Fibroblast of skin of left biceps (primary cell): ENCODE measurements around the gene LIMD2.

Source experiments
- DNase-seq, 2 experiments: peaks; one replicate each; pipeline ENCODE4 v3.0.0-alpha.2; 2013; ENCODE audit warnings: low read depth in 2 of 2

Gene LIMD2

GRCh38 chr17:63681530-63681929 lies 18.4 kb downstream of the LIMD2 start:
- no peak for DNase-seq

GRCh38 chr17:63680700-63681099 lies 19.2 kb downstream of the LIMD2 start:
- no peak for DNase-seq

GRCh38 chr17:63679214-63679613 lies 20.7 kb downstream of the LIMD2 start:
- DNase-seq = no peak

- no peak for DNase-seq
These were observed 23.3 kb downstream of the LIMD2 start for GRCh38 chr17:63676584-63676983.

GRCh38 chr17:63675607-63676546 lies 24.0 kb downstream of the LIMD2 start:
- DNase-seq = no peak

- DNase-seq = no peak
These were observed 24.7 kb downstream of the LIMD2 start for GRCh38 chr17:63675231-63675606.

- no peak for DNase-seq
These were observed 27.1 kb downstream of the LIMD2 start for GRCh38 chr17:63672856-63673255.

- DNase-seq = no peak
These were observed 34.3 kb downstream of the LIMD2 start for GRCh38 chr17:63665527-63666214.

- no peak for DNase-seq
These were observed 40.1 kb downstream of the LIMD2 start for GRCh38 chr17:63659850-63660249.

GRCh38 chr17:63658366-63658765 lies 41.6 kb downstream of the LIMD2 start:
- no peak for DNase-seq

- DNase-seq = no peak
These were observed 42.1 kb downstream of the LIMD2 start for GRCh38 chr17:63657786-63658185.

GRCh38 chr17:63653050-63653449 lies 46.9 kb downstream of the LIMD2 start:
- DNase-seq = no peak

- no peak for DNase-seq
These were observed 47.8 kb downstream of the LIMD2 start for GRCh38 chr17:63652106-63652505.

- DNase-seq = no peak
These were observed 50.1 kb downstream of the LIMD2 start for GRCh38 chr17:63649813-63650212.

GRCh38 chr17:63647936-63648335 lies 52.0 kb downstream of the LIMD2 start:
- DNase-seq = no peak

- peak; percentile 29 to 32 for DNase-seq
These were observed 52.7 kb downstream of the LIMD2 start for GRCh38 chr17:63647065-63647725.

GRCh38 chr17:63646488-63646806 lies 53.5 kb downstream of the LIMD2 start:
- DNase-seq = no peak
